GM12864 (cell line): ENCODE measurements around the gene NUP85.

Experiments used
- DNase-seq: peaks from one replicate; pipeline ENCODE4 v3.0.0-alpha.2; 2011; ENCODE audit warnings: low read depth
- H3K4me3 ChIP-seq: 2 replicates; pipeline ENCODE4 v1.5.1; 2011; ENCODE audit warnings: mild to moderate bottlenecking, low read depth, low read length, control low read depth
- TF ChIP-seq, protein P1 (sequence below): IDR thresholded peaks from 2 replicates; pipeline ENCODE4 v1.5.1; 2011; ENCODE audit warnings: low read depth, mild to moderate bottlenecking, moderate library complexity, low read length, control low read depth, inconsistent platforms; ENCODE audit errors: missing control alignments

The NUP85 gene

DNA sequence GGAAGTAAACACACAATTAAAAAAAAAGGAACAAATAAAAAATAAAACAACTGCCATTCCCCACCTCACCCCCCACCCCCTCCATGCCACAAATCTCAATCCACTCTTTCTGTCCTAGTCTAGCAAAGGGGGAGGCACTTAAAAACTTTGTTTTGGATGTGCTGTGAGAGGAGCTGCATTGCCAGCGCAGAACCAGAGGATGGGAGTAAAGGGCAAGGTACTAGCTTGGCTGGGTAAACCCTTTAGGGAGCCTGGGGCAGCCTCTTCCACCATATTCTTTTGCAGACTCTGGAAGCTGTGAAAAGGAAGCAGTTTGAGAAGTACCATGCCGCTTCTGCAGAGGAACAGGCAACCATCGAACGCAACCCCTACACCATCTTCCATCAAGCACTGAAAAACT lies 57.6 kb downstream of the NUP85 start:
- DNase-seq = no peak
- peak overlapping the region; percentile 68; the same call in 1 of the 2 replicates for H3K4me3 ChIP-seq

GRCh38 chr17:75265614-75266315 lies 60.3 kb downstream of the NUP85 start:
- TF ChIP-seq, protein P1, sequence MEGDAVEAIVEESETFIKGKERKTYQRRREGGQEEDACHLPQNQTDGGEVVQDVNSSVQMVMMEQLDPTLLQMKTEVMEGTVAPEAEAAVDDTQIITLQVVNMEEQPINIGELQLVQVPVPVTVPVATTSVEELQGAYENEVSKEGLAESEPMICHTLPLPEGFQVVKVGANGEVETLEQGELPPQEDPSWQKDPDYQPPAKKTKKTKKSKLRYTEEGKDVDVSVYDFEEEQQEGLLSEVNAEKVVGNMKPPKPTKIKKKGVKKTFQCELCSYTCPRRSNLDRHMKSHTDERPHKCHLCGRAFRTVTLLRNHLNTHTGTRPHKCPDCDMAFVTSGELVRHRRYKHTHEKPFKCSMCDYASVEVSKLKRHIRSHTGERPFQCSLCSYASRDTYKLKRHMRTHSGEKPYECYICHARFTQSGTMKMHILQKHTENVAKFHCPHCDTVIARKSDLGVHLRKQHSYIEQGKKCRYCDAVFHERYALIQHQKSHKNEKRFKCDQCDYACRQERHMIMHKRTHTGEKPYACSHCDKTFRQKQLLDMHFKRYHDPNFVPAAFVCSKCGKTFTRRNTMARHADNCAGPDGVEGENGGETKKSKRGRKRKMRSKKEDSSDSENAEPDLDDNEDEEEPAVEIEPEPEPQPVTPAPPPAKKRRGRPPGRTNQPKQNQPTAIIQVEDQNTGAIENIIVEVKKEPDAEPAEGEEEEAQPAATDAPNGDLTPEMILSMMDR = no peak
- DNase-seq = no peak
- H3K4me3 ChIP-seq = no peak overlapping the region

More for the DNA sequence above, 57.6 kb downstream of the NUP85 start:
- TF ChIP-seq, protein P1 = no peak

DNA sequence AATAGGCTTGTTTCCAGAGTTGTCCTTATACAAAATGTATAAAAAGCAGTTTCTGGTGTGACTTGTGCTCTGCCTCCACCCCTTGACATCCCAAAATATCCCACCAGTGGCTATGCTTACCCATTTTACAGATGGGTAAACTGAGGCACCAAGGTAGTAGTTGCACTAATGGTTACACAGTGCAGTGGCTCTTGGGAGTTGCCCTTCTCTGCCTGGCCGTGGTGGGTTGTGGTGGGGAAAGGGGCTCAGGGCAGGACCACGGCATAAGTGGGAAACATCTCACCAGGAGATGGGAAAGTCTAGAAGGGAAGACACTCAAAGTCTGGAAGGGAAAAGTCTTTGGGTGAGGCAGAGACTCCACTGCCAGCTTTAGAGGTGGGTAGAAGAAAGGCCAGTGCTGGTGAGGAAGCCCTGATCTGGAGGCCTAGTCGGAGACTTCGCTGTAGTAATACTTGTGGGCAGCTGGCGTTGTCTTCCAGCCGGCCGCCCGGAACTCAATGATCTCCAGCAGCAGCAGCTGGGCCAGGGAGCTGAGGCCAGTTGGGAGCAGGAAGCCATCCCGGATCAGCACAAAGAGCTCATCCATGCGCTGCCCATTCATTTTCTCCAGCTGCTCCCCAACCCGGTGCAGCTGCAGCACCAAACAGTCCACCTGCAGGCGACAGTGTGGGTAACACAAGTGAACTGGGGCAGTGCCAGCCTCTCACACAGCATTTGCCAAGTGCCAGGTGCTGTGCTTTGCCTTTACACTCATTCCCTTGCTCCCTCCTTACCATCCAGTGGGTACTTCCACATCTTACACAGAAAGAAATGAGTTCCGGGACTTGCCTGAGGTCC lies 61.1 kb downstream of the NUP85 start:
- H3K4me3 ChIP-seq = no peak overlapping the region
- TF ChIP-seq, protein P1 = no peak
- DNase-seq = no peak

DNA sequence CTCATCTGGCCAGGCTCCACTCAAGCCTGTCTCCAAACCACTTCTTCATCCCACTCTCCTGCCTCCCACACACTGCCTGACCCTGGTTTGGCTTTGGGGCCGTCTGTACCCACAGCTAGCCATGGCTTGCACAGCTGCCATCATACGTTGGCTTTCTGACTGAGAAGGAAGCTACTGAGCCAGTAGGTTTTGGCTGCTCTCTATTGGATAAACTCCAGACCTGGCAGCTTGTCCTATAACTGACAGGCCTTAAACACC lies 61.6 kb downstream of the NUP85 start:
- no peak for DNase-seq
- H3K4me3 ChIP-seq = no peak overlapping the region
- TF ChIP-seq, protein P1 = no peak

GRCh38 chr17:75267411-75268232 lies 62.1 kb downstream of the NUP85 start:
- TF ChIP-seq, protein P1 = peak; percentile 28
- no peak for DNase-seq
- H3K4me3 ChIP-seq = no peak overlapping the region

DNA sequence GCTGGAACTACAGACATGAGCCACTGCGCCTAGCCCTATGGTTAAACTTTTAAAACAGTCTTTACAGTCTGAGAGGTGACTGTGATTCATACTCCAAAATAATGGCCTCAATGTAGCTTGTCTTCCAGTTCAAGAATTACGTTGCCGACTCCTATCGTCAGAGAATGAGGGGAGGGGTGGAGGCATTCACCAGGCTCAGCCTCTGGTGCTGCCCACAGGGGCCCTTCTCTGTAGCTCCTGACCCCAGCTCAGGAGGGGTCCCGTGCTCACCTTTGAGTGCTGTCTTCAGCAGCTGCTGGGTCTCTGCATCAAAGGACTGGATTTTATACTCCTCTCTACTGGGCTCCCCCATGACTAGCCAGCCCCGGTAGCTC lies 64.4 kb downstream of the NUP85 start:
- H3K4me3 ChIP-seq = peak overlapping the region; percentile 84
- TF ChIP-seq, protein P1 = no peak
- no peak for DNase-seq
